Lung (tissue), 12 donors: ENCODE results near the gene KCNG4. TPM values are rescaled to one million over a fixed set of nuclear protein-coding genes. Genes with fewer than 3 reads are reported as not detected.

Experiments
- ATAC-seq: fragments of 200-7000 bp; cut with Tn5 transposase; one replicate; pipeline ENCODE4 v1.9.1; 2020; ENCODE audit warnings: moderate number of reproducible peaks; ENCODE audit not compliant: insufficient read depth, low FRiP score
- DNase-seq, 3 donors: peaks; one replicate each; pipeline ENCODE4 v3.0.0-alpha.2; 2013 to 2017
- H3K27ac ChIP-seq, 2 donors: one replicate each; pipeline ENCODE4 v1.5.1; 2013; ENCODE audit warnings: mild to moderate bottlenecking in 2 of 2, moderate library complexity in 2 of 2, control low read depth in 1 of 2, inconsistent platforms in 1 of 2, low read depth in 1 of 2, low read length in 1 of 2
- H3K27me3 ChIP-seq, 3 donors: one replicate each; pipeline ENCODE4 v1.5.1; 2013; ENCODE audit warnings: low read length in 2 of 3; ENCODE audit not compliant: control insufficient read depth in 3 of 3, insufficient read depth in 3 of 3
- H3K36me3 ChIP-seq, 4 donors: one replicate each; pipeline ENCODE4 v1.5.1; 2013; ENCODE audit warnings: low read length in 4 of 4, mild to moderate bottlenecking in 1 of 4, moderate library complexity in 1 of 4; ENCODE audit not compliant: control insufficient read depth in 4 of 4, insufficient read depth in 4 of 4
- H3K4me1 ChIP-seq, 5 donors: one replicate each; pipeline ENCODE4 v1.5.1; 2013; ENCODE audit warnings: low read length in 5 of 5, mild to moderate bottlenecking in 2 of 5, moderate library complexity in 1 of 5; ENCODE audit not compliant: control insufficient read depth in 5 of 5, insufficient read depth in 5 of 5
- H3K4me3 ChIP-seq: one replicate; pipeline ENCODE4 v1.5.1; 2013; ENCODE audit warnings: mild to moderate bottlenecking, control low read depth, moderate library complexity
- H3K9ac ChIP-seq, 2 donors: one replicate each; pipeline ENCODE4 v1.5.1; 2013; ENCODE audit warnings: low read length in 2 of 2, control low read depth in 1 of 2; ENCODE audit not compliant: insufficient read depth in 1 of 2
- H3K9me3 ChIP-seq, 4 donors: one replicate each; pipeline ENCODE4 v1.5.1; 2013; ENCODE audit warnings: low read length in 3 of 4, mild to moderate bottlenecking in 1 of 4, moderate library complexity in 1 of 4; ENCODE audit not compliant: control insufficient read depth in 4 of 4, insufficient read depth in 3 of 4
- WGBS, 2 donors: extraction: QIAGEN DNeasy Blood & Tissue Kit; methylation state at CpG; one replicate each; pipeline ENCODE4 v1.1.7; 2013; 5-methylcytosine and 5-hydroxymethylcytosine counted together
- polyA plus RNA-seq, 2 donors: library from polyadenylated mRNA; stranded (reverse); fragments of 200-250 nt; gene quantifications; one replicate each; pipeline ENCODE4 v1.2.1, GENCODE V29; 2013
- total RNA-seq, 2 donors: library from RNA; depleted of rRNA in 1 of 2; stranded (reverse); fragments of >200 nt in 1 of 2; gene quantifications; one replicate each; pipeline ENCODE4 v1.2.1, GENCODE V29; 2014 to 2021
- TF ChIP-seq, protein P1 (sequence below): IDR thresholded peaks from 2 replicates; pipeline ENCODE4 v1.5.1; 2012; ENCODE audit warnings: mild to moderate bottlenecking; ENCODE audit errors: control extremely low read depth, extremely low read depth
- donor health status: control.
- donor health status: control.
- donor health status: Bipolar disorder and iron deficiency.
- donor health status: healthy.
- donor health status: DM: yes; HTN: yes; CAD: no.

KCNG4 gene
- total and polyA plus RNA-seq, 4 donors = not detected

DNA sequence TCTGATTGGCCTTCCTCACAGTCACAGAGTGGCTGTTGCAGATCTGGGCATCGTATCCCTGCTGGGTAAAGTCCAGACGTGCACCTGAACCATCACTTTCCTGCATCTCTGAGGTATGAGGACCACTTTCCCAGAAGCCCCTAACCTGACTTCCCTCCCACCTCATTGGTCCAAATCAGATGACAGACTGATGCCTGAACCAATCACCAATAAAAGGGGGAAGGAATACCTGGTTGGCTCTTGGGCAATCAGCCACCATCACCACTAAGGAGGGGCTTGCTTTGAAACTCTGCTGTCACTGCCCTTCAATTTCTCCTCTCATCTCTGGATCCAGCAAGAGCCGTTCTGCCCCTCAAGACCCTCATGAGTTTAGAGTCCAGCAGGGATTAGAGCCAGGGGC lies 41.3 kb upstream of the KCNG4 start:
- Histone ChIP-seq H3K4me1 (peaks cover 0 to 15% (median 4%) of the 10 kb centered on the region in 5 donors), H3K27me3 (no peaks in the 10 kb centered on the region), H3K9ac (no peak overlapping the region), H3K27ac (no peak overlapping the region), H3K36me3 (no peaks in the 10 kb centered on the region), H3K4me3 (no peak overlapping the region), H3K9me3 (no peaks in the 10 kb centered on the region)
- TF ChIP-seq, protein P1, sequence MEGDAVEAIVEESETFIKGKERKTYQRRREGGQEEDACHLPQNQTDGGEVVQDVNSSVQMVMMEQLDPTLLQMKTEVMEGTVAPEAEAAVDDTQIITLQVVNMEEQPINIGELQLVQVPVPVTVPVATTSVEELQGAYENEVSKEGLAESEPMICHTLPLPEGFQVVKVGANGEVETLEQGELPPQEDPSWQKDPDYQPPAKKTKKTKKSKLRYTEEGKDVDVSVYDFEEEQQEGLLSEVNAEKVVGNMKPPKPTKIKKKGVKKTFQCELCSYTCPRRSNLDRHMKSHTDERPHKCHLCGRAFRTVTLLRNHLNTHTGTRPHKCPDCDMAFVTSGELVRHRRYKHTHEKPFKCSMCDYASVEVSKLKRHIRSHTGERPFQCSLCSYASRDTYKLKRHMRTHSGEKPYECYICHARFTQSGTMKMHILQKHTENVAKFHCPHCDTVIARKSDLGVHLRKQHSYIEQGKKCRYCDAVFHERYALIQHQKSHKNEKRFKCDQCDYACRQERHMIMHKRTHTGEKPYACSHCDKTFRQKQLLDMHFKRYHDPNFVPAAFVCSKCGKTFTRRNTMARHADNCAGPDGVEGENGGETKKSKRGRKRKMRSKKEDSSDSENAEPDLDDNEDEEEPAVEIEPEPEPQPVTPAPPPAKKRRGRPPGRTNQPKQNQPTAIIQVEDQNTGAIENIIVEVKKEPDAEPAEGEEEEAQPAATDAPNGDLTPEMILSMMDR = no peak
- 90 to 95% methylated on average over 3 of the region's 3 CpGs for WGBS, 2 donors
- DNase-seq (no peak), ATAC-seq (no peak)

DNA sequence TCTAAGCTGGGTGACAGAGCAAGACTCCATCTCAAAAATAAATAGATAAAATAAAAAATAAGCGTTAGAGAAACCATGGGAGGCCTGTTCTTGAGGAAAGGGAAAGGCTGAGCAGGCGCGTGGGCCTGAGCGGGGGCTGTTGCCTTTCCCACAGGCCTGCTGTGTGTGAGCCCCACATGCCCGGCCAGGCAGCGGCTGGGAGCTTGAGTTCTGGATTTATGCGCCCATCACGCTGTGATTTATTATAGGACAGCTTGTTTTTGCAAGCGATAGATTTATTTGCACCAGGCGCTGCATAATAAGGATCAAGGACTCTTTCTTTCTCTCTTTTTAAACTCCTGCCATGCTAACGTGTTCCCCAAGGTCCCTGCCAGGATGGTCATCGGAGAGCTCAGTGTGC lies 40.1 kb upstream of the KCNG4 start:
- ATAC-seq (no peak), DNase-seq (no peak)
- H3K9me3 ChIP-seq = no peaks in the 10 kb centered on the region
- TF ChIP-seq, protein P1 = no peak
- H3K9ac ChIP-seq = no peak overlapping the region
- H3K4me1 ChIP-seq = peaks cover 0 to 15% (median 4%) of the 10 kb centered on the region in 5 donors
- 95 to 96% methylated on average over 12 of the region's 12 CpGs for WGBS, 2 donors
- no peaks in the 10 kb centered on the region for H3K27me3 ChIP-seq
- no peak overlapping the region for H3K4me3 ChIP-seq
- H3K36me3 ChIP-seq = no peaks in the 10 kb centered on the region
- no peak overlapping the region for H3K27ac ChIP-seq

DNA sequence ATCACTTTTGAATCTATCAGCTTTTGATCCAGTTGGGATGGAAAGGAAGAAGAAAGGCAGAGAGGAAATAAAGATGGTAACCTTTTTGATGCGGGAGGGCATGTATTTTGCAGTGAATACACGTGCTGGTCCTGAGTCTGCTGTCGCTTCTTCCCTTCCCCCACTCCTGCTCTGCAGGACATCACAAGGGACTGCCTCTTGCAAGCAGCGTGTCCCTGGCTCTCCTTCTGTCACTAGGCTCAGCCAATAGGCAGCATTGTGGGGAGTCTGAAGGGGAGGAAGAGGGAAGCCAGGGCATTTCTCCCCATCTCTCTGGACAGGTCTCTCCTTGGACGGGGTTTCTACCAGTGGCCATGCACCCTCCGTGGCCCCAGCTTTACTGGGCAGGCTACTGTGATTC lies 39.2 kb upstream of the KCNG4 start:
- TF ChIP-seq, protein P1 = no peak
- H3K27me3 ChIP-seq = no peaks in the 10 kb centered on the region
- DNase-seq = no peak
- ATAC-seq = no peak
- WGBS, 2 donors = 66 to 87% methylated on average over 5 to 6 of the region's 6 CpGs
- no peaks in the 10 kb centered on the region for H3K36me3 ChIP-seq
- H3K4me1 ChIP-seq = peaks cover 0 to 8% (median 0%) of the 10 kb centered on the region in 5 donors
- no peak overlapping the region for H3K9ac ChIP-seq
- H3K27ac ChIP-seq = no peak overlapping the region
- no peaks in the 10 kb centered on the region for H3K9me3 ChIP-seq
- no peak overlapping the region for H3K4me3 ChIP-seq

DNA sequence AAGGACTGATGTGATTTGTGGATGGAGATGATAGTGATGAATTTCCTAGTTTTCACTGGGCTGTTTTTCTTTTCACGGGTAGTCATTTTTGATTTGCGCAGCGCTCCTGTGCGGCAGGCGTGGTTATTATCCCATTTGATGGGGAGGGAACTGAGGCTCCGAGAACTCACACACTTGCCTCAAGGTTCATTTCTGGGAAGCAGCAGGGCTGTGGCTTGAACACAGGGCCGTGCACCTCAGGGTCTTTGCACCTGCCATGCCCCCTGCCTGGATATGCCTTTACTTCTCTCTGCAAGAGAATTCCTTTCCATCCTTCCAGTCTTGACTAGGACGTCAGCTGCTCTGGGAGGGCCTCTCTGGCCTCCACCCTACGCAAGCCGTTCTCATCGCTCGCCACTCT lies 38.5 kb upstream of the KCNG4 start:
- 90 to 93% methylated on average over 12 of the region's 12 CpGs for WGBS, 2 donors
- Histone ChIP-seq H3K27ac (no peak overlapping the region), H3K4me3 (no peak overlapping the region), H3K4me1 (peaks cover 0 to 2% (median 0%) of the 10 kb centered on the region in 5 donors), H3K27me3 (no peaks in the 10 kb centered on the region), H3K36me3 (no peaks in the 10 kb centered on the region), H3K9me3 (no peaks in the 10 kb centered on the region), H3K9ac (no peak overlapping the region)
- ATAC-seq (no peak), DNase-seq (no peak)
- TF ChIP-seq, protein P1 = no peak
